Natural killer cell (primary cell): ENCODE results near the gene HS6ST3. TPM values are rescaled to one million over a fixed set of nuclear protein-coding genes. Genes with fewer than 3 reads are reported as not detected.

Source experiments
- ATAC-seq, 3 donors: fragments of 150-1000 bp in 2 of 3; fragments of 200-7000 bp in 1 of 3; cut with Tn5 transposase; 1 replicate in 1 of 3; 2 replicates in 2 of 3; pipeline ENCODE4 v1.10.0; 2021; ENCODE audit warnings: mild to moderate bottlenecking in 2 of 3, moderate library complexity in 2 of 3
- DNase-seq, 2 donors: peaks; one replicate each; pipeline versions ENCODE4 v3.0.0 to v3.0.0-alpha.2; 2013 to 2021; ENCODE audit warnings: mixed read lengths in 1 of 2
- H3K27ac ChIP-seq: one replicate; pipeline ENCODE4 v1.5.1; 2013; ENCODE audit warnings: mild to moderate bottlenecking, low read length
- H3K27me3 ChIP-seq: one replicate; pipeline ENCODE4 v1.6.1; 2013; ENCODE audit warnings: low read length; ENCODE audit not compliant: control insufficient read depth, insufficient read depth
- H3K36me3 ChIP-seq: one replicate; pipeline ENCODE4 v1.6.1; 2013; ENCODE audit warnings: low read length; ENCODE audit not compliant: control insufficient read depth, insufficient read depth
- H3K4me1 ChIP-seq: one replicate; pipeline ENCODE4 v1.6.1; 2013; ENCODE audit warnings: low read length; ENCODE audit not compliant: control insufficient read depth, insufficient read depth
- H3K4me3 ChIP-seq: one replicate; pipeline ENCODE4 v1.5.1; 2013; ENCODE audit warnings: low read length
- H3K9me3 ChIP-seq: one replicate; pipeline ENCODE4 v1.6.1; 2013; ENCODE audit warnings: low read length; ENCODE audit not compliant: control insufficient read depth, insufficient read depth
- H3K27ac Mint-ChIP-seq, 2 donors: one replicate each; pipeline ENCODE4 v1.8.0; 2022; ENCODE audit warnings: mild to moderate bottlenecking in 2 of 2, mixed read lengths in 2 of 2, moderate library complexity in 1 of 2
- H3K27me3 Mint-ChIP-seq, 2 donors: one replicate each; pipeline ENCODE4 v1.8.0; 2022; ENCODE audit warnings: low read depth in 2 of 2, mixed read lengths in 2 of 2
- H3K36me3 Mint-ChIP-seq: one replicate; pipeline ENCODE4 v1.8.0; 2022; ENCODE audit warnings: mixed read lengths
- H3K4me1 Mint-ChIP-seq, 2 donors: one replicate each; pipeline ENCODE4 v1.8.0; 2022; ENCODE audit warnings: mixed read lengths in 2 of 2
- H3K4me3 Mint-ChIP-seq: one replicate; pipeline ENCODE4 v1.8.0; 2022; ENCODE audit warnings: mild to moderate bottlenecking, moderate library complexity, mixed read lengths
- H3K9me3 Mint-ChIP-seq, 2 donors: one replicate each; pipeline ENCODE4 v1.8.0; 2022; ENCODE audit warnings: mixed read lengths in 2 of 2
- WGBS: methylation state at CpG from one replicate; pipeline ENCODE4 v1.1.7; 2013; ENCODE audit warnings: missing lambda C conversion rate; ENCODE audit not compliant: insufficient coverage; 5-methylcytosine and 5-hydroxymethylcytosine counted together
- intact Hi-C: fragments of 100-400 bp; cut with micrococcal nuclease; formaldehyde crosslinking; loops from one replicate; pipeline ENCODE4 v1.14.2; 2022
- total RNA-seq, 4 donors: library from RNA; stranded (reverse); fragments of 120-200 nt in 1 of 4; gene quantifications; one replicate each; pipeline versions ENCODE4 v1.2.3 to v1.2.4, GENCODE V29; 2013 to 2022
- TF ChIP-seq, protein P1 (sequence below): fragments of 200-600 bp; IDR thresholded peaks from one replicate; pipeline ENCODE4 v1.8.0; 2022; ENCODE audit warnings: antibody characterized with exemption

The HS6ST3 gene
- total RNA-seq, 3 donors from 2014 or later (not counting 1 experiment from before 2014, with no cell fraction given) = not detected

- Mint-ChIP-seq H3K9me3 (peaks cover 7 to 8% of the 10 kb centered on the region in 2 donors), H3K4me1 (no peaks in the 10 kb centered on the region), H3K27ac (no peak overlapping the region), H3K27me3 (no peaks in the 10 kb centered on the region), H3K4me3 (no peak overlapping the region), H3K36me3 (no peaks in the 10 kb centered on the region)
- no peak overlapping the region for H3K4me3 ChIP-seq
- DNase-seq = no peak
- H3K4me1 ChIP-seq = no peaks in the 10 kb centered on the region
- TF ChIP-seq, protein P1, sequence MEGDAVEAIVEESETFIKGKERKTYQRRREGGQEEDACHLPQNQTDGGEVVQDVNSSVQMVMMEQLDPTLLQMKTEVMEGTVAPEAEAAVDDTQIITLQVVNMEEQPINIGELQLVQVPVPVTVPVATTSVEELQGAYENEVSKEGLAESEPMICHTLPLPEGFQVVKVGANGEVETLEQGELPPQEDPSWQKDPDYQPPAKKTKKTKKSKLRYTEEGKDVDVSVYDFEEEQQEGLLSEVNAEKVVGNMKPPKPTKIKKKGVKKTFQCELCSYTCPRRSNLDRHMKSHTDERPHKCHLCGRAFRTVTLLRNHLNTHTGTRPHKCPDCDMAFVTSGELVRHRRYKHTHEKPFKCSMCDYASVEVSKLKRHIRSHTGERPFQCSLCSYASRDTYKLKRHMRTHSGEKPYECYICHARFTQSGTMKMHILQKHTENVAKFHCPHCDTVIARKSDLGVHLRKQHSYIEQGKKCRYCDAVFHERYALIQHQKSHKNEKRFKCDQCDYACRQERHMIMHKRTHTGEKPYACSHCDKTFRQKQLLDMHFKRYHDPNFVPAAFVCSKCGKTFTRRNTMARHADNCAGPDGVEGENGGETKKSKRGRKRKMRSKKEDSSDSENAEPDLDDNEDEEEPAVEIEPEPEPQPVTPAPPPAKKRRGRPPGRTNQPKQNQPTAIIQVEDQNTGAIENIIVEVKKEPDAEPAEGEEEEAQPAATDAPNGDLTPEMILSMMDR = no peak
- H3K27me3 ChIP-seq = no peaks in the 10 kb centered on the region
- no peaks in the 10 kb centered on the region for H3K36me3 ChIP-seq
- no peak overlapping the region for H3K27ac ChIP-seq
- intact Hi-C loops = no loop called here
- WGBS = 63% methylated on average over 1 of the region's 1 CpG
- no peak for ATAC-seq
- no peaks in the 10 kb centered on the region for H3K9me3 ChIP-seq
Observed at GRCh38 chr13:96119921-96120320, 30.0 kb downstream of the HS6ST3 start.

DNA sequence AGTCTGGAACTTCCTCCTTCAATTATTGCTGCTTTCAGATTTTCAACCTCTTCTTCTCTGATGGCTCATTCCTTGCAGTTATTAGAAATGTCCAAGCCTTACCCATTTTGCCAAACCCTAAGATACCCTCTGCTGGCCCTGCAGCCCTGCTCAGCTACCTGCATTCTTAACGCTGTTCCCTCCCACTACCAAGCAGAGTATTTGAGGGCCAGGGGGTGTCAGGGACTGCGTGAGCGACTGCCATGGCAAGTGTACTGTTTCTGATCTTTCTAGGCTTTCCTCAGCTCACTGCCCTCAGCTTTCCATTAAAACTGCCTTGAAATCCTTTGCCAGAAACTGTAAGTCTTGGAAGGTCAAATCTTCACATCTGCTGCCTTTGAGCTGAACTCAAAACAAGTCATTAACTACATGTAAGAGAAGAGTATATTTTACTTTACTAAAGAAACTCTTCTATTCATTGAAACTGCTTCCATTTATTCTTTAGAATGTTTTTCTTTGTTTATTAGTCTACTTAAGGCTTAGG lies 41.0 kb downstream of the HS6ST3 start:
- no peaks in the 10 kb centered on the region for H3K4me1 Mint-ChIP-seq
- intact Hi-C loops = no loop called here
- Histone ChIP-seq H3K36me3 (no peaks in the 10 kb centered on the region), H3K4me1 (no peaks in the 10 kb centered on the region), H3K27me3 (no peaks in the 10 kb centered on the region), H3K27ac (no peak overlapping the region), H3K4me3 (no peak overlapping the region), H3K9me3 (no peaks in the 10 kb centered on the region)
- TF ChIP-seq, protein P1 = no peak
- 75% methylated on average over 3 of the region's 3 CpGs for WGBS
- H3K36me3 Mint-ChIP-seq = no peaks in the 10 kb centered on the region
- H3K9me3 Mint-ChIP-seq = peaks cover 12 to 19% of the 10 kb centered on the region in 2 donors
- H3K4me3 Mint-ChIP-seq = no peak overlapping the region
- DNase-seq = no peak
- no peak for ATAC-seq
- no peak overlapping the region for H3K27ac Mint-ChIP-seq
- H3K27me3 Mint-ChIP-seq = no peaks in the 10 kb centered on the region

GRCh38 chr13:96141032-96141431 lies 51.1 kb downstream of the HS6ST3 start:
- Histone ChIP-seq H3K27ac (no peak overlapping the region), H3K9me3 (no peaks in the 10 kb centered on the region), H3K4me3 (no peak overlapping the region), H3K27me3 (no peaks in the 10 kb centered on the region), H3K4me1 (no peaks in the 10 kb centered on the region), H3K36me3 (no peaks in the 10 kb centered on the region)
- DNase-seq = no peak
- intact Hi-C loops = no loop called here
- 81% methylated on average over 3 of the region's 3 CpGs for whole genome bisulfite sequencing
- Mint-ChIP-seq H3K27ac (no peak overlapping the region), H3K4me3 (no peak overlapping the region), H3K9me3 (peaks cover 6 to 8% of the 10 kb centered on the region in 2 donors), H3K36me3 (no peaks in the 10 kb centered on the region), H3K27me3 (no peaks in the 10 kb centered on the region), H3K4me1 (no peaks in the 10 kb centered on the region)
- ATAC-seq = no peak
- TF ChIP-seq, protein P1 = no peak

DNA sequence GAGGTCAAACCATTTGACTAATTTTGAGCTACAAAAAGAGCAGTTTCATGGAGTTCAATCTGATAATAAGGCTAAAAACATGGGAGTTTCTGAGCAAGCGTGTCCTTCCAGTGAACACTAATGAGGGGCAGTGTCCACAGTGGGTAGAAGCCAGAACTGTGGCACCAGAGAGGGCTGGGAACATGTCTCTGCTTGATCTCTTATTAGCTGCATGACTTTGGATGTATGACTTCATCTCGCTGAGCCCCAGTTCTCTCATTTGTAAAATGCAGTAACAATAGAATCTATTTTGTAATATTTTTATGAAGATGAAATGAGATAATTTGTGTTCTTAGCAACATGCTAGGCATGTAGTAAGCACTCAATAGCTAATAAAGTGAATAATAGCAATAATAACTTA lies 69.8 kb downstream of the HS6ST3 start:
- Mint-ChIP-seq H3K27ac (no peak overlapping the region), H3K4me1 (no peaks in the 10 kb centered on the region), H3K4me3 (no peak overlapping the region), H3K9me3 (peaks cover 16 to 17% of the 10 kb centered on the region in 2 donors), H3K36me3 (no peaks in the 10 kb centered on the region), H3K27me3 (no peaks in the 10 kb centered on the region)
- H3K36me3 ChIP-seq = no peaks in the 10 kb centered on the region
- TF ChIP-seq, protein P1 = no peak
- no peaks in the 10 kb centered on the region for H3K27me3 ChIP-seq
- WGBS = 79% methylated on average over 2 of the region's 2 CpGs
- DNase-seq (no peak), ATAC-seq (no peak)
- no peak overlapping the region for H3K27ac ChIP-seq
- H3K9me3 ChIP-seq = no peaks in the 10 kb centered on the region
- no peaks in the 10 kb centered on the region for H3K4me1 ChIP-seq
- intact Hi-C loops = no loop called here
- no peak overlapping the region for H3K4me3 ChIP-seq
